Neural cell (in vitro differentiated cells): ENCODE data around the gene SLC5A8. TPM values are rescaled to one million over a fixed set of nuclear protein-coding genes. Genes with fewer than 3 reads are reported as not detected.

Experiments used
- H2AFZ ChIP-seq: fragments of 200-600, 300-800 bp; sonication (generic), shearing (Covaris generic); 2 replicates; pipeline ENCODE4 v1.6.0; 2014; ENCODE audit warnings: low read depth, mild to moderate bottlenecking, antibody characterized with exemption, low read length, moderate library complexity
- H3F3A ChIP-seq: fragments of 200-600 bp; shearing (Covaris generic); 2 replicates; pipeline ENCODE4 v1.6.1; 2016; ENCODE audit warnings: mild to moderate bottlenecking, moderate library complexity, mixed read lengths, antibody characterized with exemption, low read length; ENCODE audit not compliant: insufficient read depth, poor library complexity, severe bottlenecking
- H3K27ac ChIP-seq: fragments of 200-600, 300-800 bp; sonication (generic), shearing (Covaris generic); 2 replicates; pipeline ENCODE4 v1.5.1; 2014; ENCODE audit warnings: mild to moderate bottlenecking, low read length, moderate library complexity
- H3K27me3 ChIP-seq: fragments of 300-800, 200-600 bp; sonication (generic), shearing (Covaris generic); 2 replicates; pipeline ENCODE4 v1.6.0; 2014; ENCODE audit warnings: mild to moderate bottlenecking, low read depth, low read length, moderate library complexity; ENCODE audit not compliant: insufficient read depth
- H3K36me3 ChIP-seq: fragments of 300-800, 200-600 bp; sonication (generic), shearing (Covaris generic); 2 replicates; pipeline ENCODE4 v1.5.1; 2014; ENCODE audit warnings: mild to moderate bottlenecking, antibody characterized with exemption, low read length, moderate library complexity; ENCODE audit not compliant: insufficient read depth
- H3K4me2 ChIP-seq: fragments of 300-800, 200-600 bp; sonication (generic), shearing (Covaris generic); 2 replicates; pipeline ENCODE4 v1.6.0; 2014; ENCODE audit warnings: mild to moderate bottlenecking, low read length
- H3K4me3 ChIP-seq: fragments of 300-800, 200-600 bp; sonication (generic), shearing (Covaris generic); 2 replicates; pipeline ENCODE4 v1.5.1; 2014; ENCODE audit warnings: mild to moderate bottlenecking, low read length, moderate library complexity
- H3K79me2 ChIP-seq: fragments of 200-600 bp; shearing (Covaris generic); replicated peaks from 2 replicates; pipeline ENCODE4 v1.6.0; 2014; ENCODE audit warnings: mild to moderate bottlenecking, low read length, moderate library complexity; ENCODE audit not compliant: insufficient read depth
- H3K9ac ChIP-seq: fragments of 300-800, 200-600 bp; sonication (generic), shearing (Covaris generic); 2 replicates; pipeline ENCODE4 v1.6.1; 2016; ENCODE audit warnings: mild to moderate bottlenecking, low read length, mixed read lengths
- H3K9me2 ChIP-seq: fragments of 200-600 bp; shearing (Covaris generic); 2 replicates; pipeline ENCODE4 v1.6.1; 2016; ENCODE audit warnings: mild to moderate bottlenecking, low read length, mixed read lengths; ENCODE audit not compliant: insufficient read depth
- H3K9me3 ChIP-seq: fragments of 200-600, 300-800 bp; sonication (generic), shearing (Covaris generic); 2 replicates; pipeline ENCODE4 v1.6.1; 2016; ENCODE audit warnings: mild to moderate bottlenecking, mixed run types, low read length, moderate library complexity, mixed read lengths
- H4K20me1 ChIP-seq: fragments of 200-600 bp; shearing (Covaris generic); 2 replicates; pipeline ENCODE4 v1.6.1; 2016; ENCODE audit warnings: mild to moderate bottlenecking, mixed run types; ENCODE audit not compliant: insufficient read depth
- EP300 ChIP-seq: fragments of 450-650 bp; conservative IDR thresholded peaks from 2 replicates; pipeline ENCODE4 v1.6.1; 2014; ENCODE audit warnings: antibody characterized with exemption, mild to moderate bottlenecking, moderate library complexity; ENCODE audit not compliant: poor library complexity, severe bottlenecking
- EZH2 ChIP-seq: fragments of 200-600, 300-800 bp; shearing (Covaris generic), sonication (generic); IDR thresholded peaks from 2 replicates; pipeline ENCODE4 v1.6.1; 2014; ENCODE audit warnings: antibody characterized with exemption, low read length, borderline replicate concordance, mild to moderate bottlenecking; ENCODE audit not compliant: insufficient read depth, poor library complexity, severe bottlenecking
- MXI1 ChIP-seq: fragments of 450-650 bp; conservative IDR thresholded peaks from 2 replicates; pipeline ENCODE4 v1.6.1; 2014; ENCODE audit warnings: antibody characterized with exemption, mild to moderate bottlenecking; ENCODE audit not compliant: poor library complexity, severe bottlenecking
- POLR2AphosphoS5 ChIP-seq: IDR thresholded peaks from 2 replicates; pipeline ENCODE4 v1.6.1; 2012
- RAD21 ChIP-seq: fragments of 450-650 bp; conservative IDR thresholded peaks from 2 replicates; pipeline ENCODE4 v1.6.1; 2014; ENCODE audit warnings: antibody characterized with exemption, mild to moderate bottlenecking, moderate library complexity
- SMC3 ChIP-seq: fragments of 450-650 bp; conservative IDR thresholded peaks from 2 replicates; pipeline ENCODE4 v1.6.1; 2014; ENCODE audit warnings: antibody characterized with exemption, mild to moderate bottlenecking, moderate library complexity; ENCODE audit not compliant: poor library complexity
- TAF1 ChIP-seq: IDR thresholded peaks from 2 replicates; pipeline ENCODE4 v1.6.1; 2012; ENCODE audit warnings: low read depth
- polyA plus RNA-seq: library from polyadenylated mRNA; depleted of rRNA; stranded (reverse); fragments of >200 nt; gene quantifications from 2 replicates; pipeline ENCODE4 v1.2.3, GENCODE V29; 2014
- TF ChIP-seq, protein P1 (sequence below): IDR thresholded peaks from 2 replicates; pipeline ENCODE4 v1.6.1; 2012; ENCODE audit warnings: borderline replicate concordance
- TF ChIP-seq, protein P2 (sequence below): fragments of 450-650 bp; IDR thresholded peaks from 2 replicates; pipeline ENCODE4 v1.5.1; 2014; ENCODE audit warnings: antibody characterized with exemption, mild to moderate bottlenecking, moderate library complexity; ENCODE audit not compliant: poor library complexity, severe bottlenecking

SLC5A8 gene
- polyA plus RNA-seq, 1 donor from 2014 or later = 0.12 TPM

DNA sequence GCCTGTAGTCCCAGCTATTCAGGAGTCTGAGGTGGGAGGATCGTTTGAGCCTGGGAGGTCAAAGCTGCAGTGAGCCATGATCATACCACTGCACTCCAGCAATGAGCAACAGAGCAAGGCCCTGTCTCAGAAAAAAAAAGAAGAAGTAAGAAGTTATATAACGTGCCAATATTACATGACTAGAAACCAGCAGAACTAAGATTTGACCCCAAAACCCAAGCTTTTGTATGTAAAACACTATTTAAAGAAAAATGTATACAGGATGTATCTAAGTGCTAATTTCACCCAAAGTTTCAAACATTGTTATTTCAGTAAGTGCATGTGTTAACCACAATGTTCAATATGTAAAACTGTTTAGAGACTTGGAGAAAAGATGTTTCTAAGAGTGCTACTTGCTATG is 94.7 kb downstream of the SLC5A8 start:
- no peak overlapping the region for H3K4me3 ChIP-seq
- no peak overlapping the region for H2AFZ ChIP-seq
- no peak overlapping the region for H3K9ac ChIP-seq
- no peaks in the 10 kb centered on the region for H3K27me3 ChIP-seq
- H4K20me1 ChIP-seq = no peaks in the 10 kb centered on the region
- no peak overlapping the region for H3K4me2 ChIP-seq
- no peaks in the 10 kb centered on the region for H3K36me3 ChIP-seq
- no peaks in the 10 kb centered on the region for H3K9me2 ChIP-seq
- no peaks in the 10 kb centered on the region for H3F3A ChIP-seq
- no peaks in the 10 kb centered on the region for H3K9me3 ChIP-seq
- no peaks in the 10 kb centered on the region for H3K79me2 ChIP-seq
- TF ChIP-seq TAF1 (no peak), RAD21 (no peak), EP300 (no peak), EZH2 (no peak), POLR2AphosphoS5 (no peak), SMC3 (no peak), MXI1 (no peak)
- TF ChIP-seq, protein P1, sequence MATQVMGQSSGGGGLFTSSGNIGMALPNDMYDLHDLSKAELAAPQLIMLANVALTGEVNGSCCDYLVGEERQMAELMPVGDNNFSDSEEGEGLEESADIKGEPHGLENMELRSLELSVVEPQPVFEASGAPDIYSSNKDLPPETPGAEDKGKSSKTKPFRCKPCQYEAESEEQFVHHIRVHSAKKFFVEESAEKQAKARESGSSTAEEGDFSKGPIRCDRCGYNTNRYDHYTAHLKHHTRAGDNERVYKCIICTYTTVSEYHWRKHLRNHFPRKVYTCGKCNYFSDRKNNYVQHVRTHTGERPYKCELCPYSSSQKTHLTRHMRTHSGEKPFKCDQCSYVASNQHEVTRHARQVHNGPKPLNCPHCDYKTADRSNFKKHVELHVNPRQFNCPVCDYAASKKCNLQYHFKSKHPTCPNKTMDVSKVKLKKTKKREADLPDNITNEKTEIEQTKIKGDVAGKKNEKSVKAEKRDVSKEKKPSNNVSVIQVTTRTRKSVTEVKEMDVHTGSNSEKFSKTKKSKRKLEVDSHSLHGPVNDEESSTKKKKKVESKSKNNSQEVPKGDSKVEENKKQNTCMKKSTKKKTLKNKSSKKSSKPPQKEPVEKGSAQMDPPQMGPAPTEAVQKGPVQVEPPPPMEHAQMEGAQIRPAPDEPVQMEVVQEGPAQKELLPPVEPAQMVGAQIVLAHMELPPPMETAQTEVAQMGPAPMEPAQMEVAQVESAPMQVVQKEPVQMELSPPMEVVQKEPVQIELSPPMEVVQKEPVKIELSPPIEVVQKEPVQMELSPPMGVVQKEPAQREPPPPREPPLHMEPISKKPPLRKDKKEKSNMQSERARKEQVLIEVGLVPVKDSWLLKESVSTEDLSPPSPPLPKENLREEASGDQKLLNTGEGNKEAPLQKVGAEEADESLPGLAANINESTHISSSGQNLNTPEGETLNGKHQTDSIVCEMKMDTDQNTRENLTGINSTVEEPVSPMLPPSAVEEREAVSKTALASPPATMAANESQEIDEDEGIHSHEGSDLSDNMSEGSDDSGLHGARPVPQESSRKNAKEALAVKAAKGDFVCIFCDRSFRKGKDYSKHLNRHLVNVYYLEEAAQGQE = no peak
- TF ChIP-seq, protein P2, sequence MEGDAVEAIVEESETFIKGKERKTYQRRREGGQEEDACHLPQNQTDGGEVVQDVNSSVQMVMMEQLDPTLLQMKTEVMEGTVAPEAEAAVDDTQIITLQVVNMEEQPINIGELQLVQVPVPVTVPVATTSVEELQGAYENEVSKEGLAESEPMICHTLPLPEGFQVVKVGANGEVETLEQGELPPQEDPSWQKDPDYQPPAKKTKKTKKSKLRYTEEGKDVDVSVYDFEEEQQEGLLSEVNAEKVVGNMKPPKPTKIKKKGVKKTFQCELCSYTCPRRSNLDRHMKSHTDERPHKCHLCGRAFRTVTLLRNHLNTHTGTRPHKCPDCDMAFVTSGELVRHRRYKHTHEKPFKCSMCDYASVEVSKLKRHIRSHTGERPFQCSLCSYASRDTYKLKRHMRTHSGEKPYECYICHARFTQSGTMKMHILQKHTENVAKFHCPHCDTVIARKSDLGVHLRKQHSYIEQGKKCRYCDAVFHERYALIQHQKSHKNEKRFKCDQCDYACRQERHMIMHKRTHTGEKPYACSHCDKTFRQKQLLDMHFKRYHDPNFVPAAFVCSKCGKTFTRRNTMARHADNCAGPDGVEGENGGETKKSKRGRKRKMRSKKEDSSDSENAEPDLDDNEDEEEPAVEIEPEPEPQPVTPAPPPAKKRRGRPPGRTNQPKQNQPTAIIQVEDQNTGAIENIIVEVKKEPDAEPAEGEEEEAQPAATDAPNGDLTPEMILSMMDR = no peak
- no peak overlapping the region for H3K27ac ChIP-seq

DNA sequence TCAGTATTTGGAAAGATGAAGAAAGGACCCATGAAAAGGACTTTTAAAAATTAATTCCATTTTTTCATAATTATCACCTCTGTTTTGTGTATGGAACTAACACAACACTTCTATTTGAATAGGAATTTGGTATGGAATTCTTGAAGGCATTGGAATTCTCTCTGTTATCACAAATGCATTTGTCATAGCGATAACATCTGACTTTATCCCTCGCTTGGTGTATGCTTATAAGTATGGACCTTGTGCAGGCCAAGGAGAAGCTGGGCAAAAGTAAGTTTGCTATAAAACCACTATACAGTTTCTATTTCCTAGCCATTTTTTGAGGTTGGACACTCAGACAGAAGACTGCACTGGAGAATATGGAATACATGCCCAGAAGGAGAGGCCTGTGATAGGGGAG is 98.6 kb downstream of the SLC5A8 start:
- H3K9ac ChIP-seq = no peak overlapping the region
- no peak for TF ChIP-seq SMC3
- TF ChIP-seq MXI1 = no peak
- TF ChIP-seq EP300 = no peak
- TF ChIP-seq, protein P1 = no peak
- no peak for TF ChIP-seq EZH2
- TF ChIP-seq TAF1 = no peak
- TF ChIP-seq POLR2AphosphoS5 = no peak
- TF ChIP-seq, protein P2 = no peak
- TF ChIP-seq RAD21 = no peak
- H3K27me3 ChIP-seq = no peaks in the 10 kb centered on the region
- H3K4me2 ChIP-seq = no peak overlapping the region
- H3K27ac ChIP-seq = no peak overlapping the region
- H3K4me3 ChIP-seq = no peak overlapping the region
- H3K79me2 ChIP-seq = no peaks in the 10 kb centered on the region
- no peaks in the 10 kb centered on the region for H3K36me3 ChIP-seq
- H4K20me1 ChIP-seq = no peaks in the 10 kb centered on the region
- H3K9me2 ChIP-seq = no peaks in the 10 kb centered on the region
- no peaks in the 10 kb centered on the region for H3K9me3 ChIP-seq
- no peaks in the 10 kb centered on the region for H3F3A ChIP-seq
- no peak overlapping the region for H2AFZ ChIP-seq
